ENCODE data around the gene PRELID2. TPM values are rescaled to one million over a fixed set of nuclear protein-coding genes. Genes with fewer than 3 reads are reported as not detected.

The PRELID2 gene
- total RNA-seq, 8 experiments from 2014 or later = 1.2 to 17.1 (median 9.9) TPM

- no peak for ATAC-seq (replicated peaks in 6 of 8)
- H3K27ac ChIP-seq = no peak overlapping the region
- WGBS, 10 experiments = 40 to 100% methylated on average over 1 of the region's 3 CpGs; no CpG with 5 or more reads in 8 of the 10 experiments
- H3K4me3 ChIP-seq = no peak overlapping the region
- in situ Hi-C loops (cut with MboI; ENCODE audit: low pct_unique_long_range_greater_than_20kb in 2 of 9, low sequenced_read_pairs in 9 of 9, unreplicated experiment in 9 of 9) = loop anchor here in 1 of 9 experiments (25.0 kb wide), 1 partner anchor 326 kb away; no protein-coding TSS in a partner anchor
- no peaks in the 10 kb centered on the region for H3K4me1 ChIP-seq (replicated peaks in 1 of 2)
These were observed 123.7 kb downstream of the PRELID2 start for GRCh38 chr5:145711417-145711816.

Other genes starting within 250 kb of the PRELID2 start
- gene GRXCR2, start 37.7 kb upstream of the PRELID2 start, total RNA-seq = under 1 TPM in 2 of 8 experiments, not detected in 6; 0.15 to 0.33 TPM
- under 1 TPM in 7 of 8 experiments, not detected in 1; 0.05 to 0.85 (median 0.27) TPM for gene SH3RF2, start 101.2 kb upstream of the PRELID2 start, total RNA-seq